RWPE2 (cell line): ENCODE data around the gene KIAA1328.

ENCODE experiments used
- ATAC-seq: fragments of 200-7000 bp; cut with Tn5 transposase; 3 replicates; pipeline ENCODE4 v1.9.1; 2021; ENCODE audit warnings: low read depth
- DNase-seq: peaks from one replicate; pipeline ENCODE4 v3.0.0-alpha.2; 2020; ENCODE audit warnings: low spot score
- H3K27ac ChIP-seq: fragments of 450-650 bp; 2 replicates; pipeline ENCODE4 v1.5.1; 2017; ENCODE audit warnings: mild to moderate bottlenecking; ENCODE audit not compliant: poor library complexity, severe bottlenecking
- H3K27me3 ChIP-seq: fragments of 250-450 bp; sonication (Bioruptor Pico); 2 replicates; pipeline ENCODE4 v1.5.1; 2021; ENCODE audit warnings: mild to moderate bottlenecking, moderate library complexity; ENCODE audit not compliant: insufficient read depth, poor library complexity, severe bottlenecking
- H3K36me3 ChIP-seq: fragments of 250-450 bp; sonication (Bioruptor Pico); 2 replicates; pipeline ENCODE4 v1.5.1; 2020; ENCODE audit warnings: low read depth, mild to moderate bottlenecking, moderate library complexity
- H3K4me1 ChIP-seq: fragments of 250-450 bp; sonication (Bioruptor Pico); 2 replicates; pipeline ENCODE4 v1.5.1; 2021; ENCODE audit warnings: mild to moderate bottlenecking, moderate library complexity; ENCODE audit not compliant: insufficient read depth, poor library complexity, severe bottlenecking
- H3K4me3 ChIP-seq: fragments of 250-450 bp; sonication (Bioruptor Pico); 2 replicates; pipeline ENCODE4 v1.5.1; 2021; ENCODE audit warnings: mild to moderate bottlenecking, moderate library complexity; ENCODE audit not compliant: severe bottlenecking
- H3K9me3 ChIP-seq: fragments of 250-450 bp; sonication (Bioruptor Pico); 2 replicates; pipeline ENCODE4 v1.5.1; 2021; ENCODE audit warnings: mild to moderate bottlenecking, moderate library complexity; ENCODE audit not compliant: severe bottlenecking
- CTCF ChIP-seq: fragments of 450-650 bp; IDR thresholded peaks from one replicate; pipeline ENCODE4 v1.5.1; 2017; ENCODE audit warnings: mild to moderate bottlenecking, moderate library complexity; ENCODE audit not compliant: poor library complexity, severe bottlenecking

KIAA1328 gene

GRCh38 chr18:36809590-36810381 lies 19.1 kb upstream of the KIAA1328 start:
- ATAC-seq: peak; percentile 87
- no peak for DNase-seq
- Histone ChIP-seq H3K4me3 (no peak overlapping the region), H3K27ac (no peak overlapping the region), H3K27me3 (no peaks in the 10 kb centered on the region), H3K4me1 (no peaks in the 10 kb centered on the region), H3K36me3 (peaks cover 57% of the 10 kb centered on the region), H3K9me3 (no peaks in the 10 kb centered on the region)
- peak; percentile 92 for TF ChIP-seq CTCF

GRCh38 chr18:36811430-36811829 lies 17.5 kb upstream of the KIAA1328 start:
- TF ChIP-seq CTCF: no peak
- Histone ChIP-seq H3K36me3 (peaks cover 55% of the 10 kb centered on the region), H3K27me3 (no peaks in the 10 kb centered on the region), H3K4me1 (peaks cover 3% of the 10 kb centered on the region), H3K27ac (no peak overlapping the region), H3K9me3 (no peaks in the 10 kb centered on the region), H3K4me3 (no peak overlapping the region)
- ATAC-seq (no peak), DNase-seq (no peak)

GRCh38 chr18:36811955-36812354 lies 17.0 kb upstream of the KIAA1328 start:
- Histone ChIP-seq H3K36me3 (peaks cover 56% of the 10 kb centered on the region), H3K27me3 (no peaks in the 10 kb centered on the region), H3K4me3 (no peak overlapping the region), H3K27ac (no peak overlapping the region), H3K9me3 (no peaks in the 10 kb centered on the region), H3K4me1 (peaks cover 3% of the 10 kb centered on the region)
- no peak for TF ChIP-seq CTCF
- DNase-seq: no peak
- no peak for ATAC-seq

GRCh38 chr18:36812678-36813077 lies 16.2 kb upstream of the KIAA1328 start:
- H3K27me3 ChIP-seq: no peaks in the 10 kb centered on the region
- TF ChIP-seq CTCF: no peak
- DNase-seq (no peak), ATAC-seq (no peak)
- H3K36me3 ChIP-seq: peaks cover 51% of the 10 kb centered on the region
- peaks cover 3% of the 10 kb centered on the region for H3K4me1 ChIP-seq
- H3K9me3 ChIP-seq: no peaks in the 10 kb centered on the region
- H3K27ac ChIP-seq: no peak overlapping the region
- H3K4me3 ChIP-seq: no peak overlapping the region

- peaks cover 50% of the 10 kb centered on the region for H3K36me3 ChIP-seq
Measured at GRCh38 chr18:36813101-36813775, 15.7 kb upstream of the KIAA1328 start.

More at GRCh38 chr18:36813101-36813775, 15.7 kb upstream of the KIAA1328 start:
- TF ChIP-seq CTCF: no peak
- no peak for DNase-seq
- Histone ChIP-seq H3K4me1 (peaks cover 3% of the 10 kb centered on the region), H3K9me3 (no peaks in the 10 kb centered on the region), H3K27me3 (no peaks in the 10 kb centered on the region), H3K4me3 (no peak overlapping the region), H3K27ac (no peak overlapping the region)
- no peak for ATAC-seq
